ENCODE results near the gene GUCA1A.

Gene GUCA1A

GRCh38 chr6:42226161-42226611 lies 53.0 kb downstream of the GUCA1A start:
- H3K27ac ChIP-seq: peak overlapping the region; percentile 84
- no peak for DNase-seq (ENCODE audit: low read depth, low spot score)

DNA sequence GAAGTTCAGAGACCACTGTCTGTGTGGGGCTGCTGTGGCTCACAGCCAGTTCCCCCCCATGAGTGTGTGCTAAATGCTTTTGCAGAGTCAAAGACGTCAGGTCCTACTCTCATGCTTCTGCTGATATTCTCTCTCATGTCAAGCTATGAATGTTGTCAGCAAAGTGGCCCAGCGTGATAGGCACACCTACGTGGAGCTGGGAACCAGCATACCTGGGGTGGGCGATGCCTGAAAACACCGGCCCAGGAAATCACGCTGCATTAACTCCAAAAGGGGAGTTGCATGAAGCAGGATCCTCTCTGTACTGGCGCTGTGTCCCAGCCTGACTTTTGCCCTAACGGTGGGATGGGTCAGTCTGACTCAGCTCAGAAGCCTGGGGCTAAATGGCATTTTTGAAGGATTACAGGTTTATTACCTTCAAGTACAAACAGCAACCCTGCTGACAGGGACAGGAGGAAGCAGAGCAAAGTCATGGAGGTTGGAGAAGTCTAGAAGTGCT lies 53.5 kb downstream of the GUCA1A start:
- no peaks in the 10 kb centered on the region; the same call in 1 of the 2 replicates for H3K36me3 ChIP-seq (ENCODE audit: insufficient read depth, low read length)
- no peaks in the 10 kb centered on the region for H3K9me3 ChIP-seq (ENCODE audit: low read depth, low read length)
- no peak overlapping the region for H3K4me3 ChIP-seq
- no peak for DNase-seq (ENCODE audit: low read depth, low spot score)
- H3K27ac ChIP-seq: no peak overlapping the region
- TF ChIP-seq POLR2AphosphoS5 (IDR thresholded peaks at IDR 0.05; ENCODE audit: borderline replicate concordance, low read depth, low read length) (no peak), FOXP2 (optimal IDR thresholded peaks at IDR 0.05; ENCODE audit: control extremely low read depth, extremely low read length, insufficient read depth) (no peak), EZH2 (IDR thresholded peaks at IDR 0.05) (no peak)
- no peak overlapping the region for H3K9ac ChIP-seq (ENCODE audit: insufficient read length)

More at GRCh38 chr6:42226161-42226611, 53.0 kb downstream of the GUCA1A start:
- TF ChIP-seq POLR2AphosphoS5 (IDR thresholded peaks at IDR 0.05; ENCODE audit: borderline replicate concordance, low read depth, low read length) (no peak), EZH2 (IDR thresholded peaks at IDR 0.05) (no peak)
- no peaks in the 10 kb centered on the region; the same call in 1 of the 2 replicates for H3K36me3 ChIP-seq (ENCODE audit: insufficient read depth, low read length)
- no peak overlapping the region for H3K9ac ChIP-seq (ENCODE audit: insufficient read length)
- H3K9me3 ChIP-seq (ENCODE audit: low read depth, low read length): no peaks in the 10 kb centered on the region
- no peak overlapping the region for H3K4me3 ChIP-seq

DNA sequence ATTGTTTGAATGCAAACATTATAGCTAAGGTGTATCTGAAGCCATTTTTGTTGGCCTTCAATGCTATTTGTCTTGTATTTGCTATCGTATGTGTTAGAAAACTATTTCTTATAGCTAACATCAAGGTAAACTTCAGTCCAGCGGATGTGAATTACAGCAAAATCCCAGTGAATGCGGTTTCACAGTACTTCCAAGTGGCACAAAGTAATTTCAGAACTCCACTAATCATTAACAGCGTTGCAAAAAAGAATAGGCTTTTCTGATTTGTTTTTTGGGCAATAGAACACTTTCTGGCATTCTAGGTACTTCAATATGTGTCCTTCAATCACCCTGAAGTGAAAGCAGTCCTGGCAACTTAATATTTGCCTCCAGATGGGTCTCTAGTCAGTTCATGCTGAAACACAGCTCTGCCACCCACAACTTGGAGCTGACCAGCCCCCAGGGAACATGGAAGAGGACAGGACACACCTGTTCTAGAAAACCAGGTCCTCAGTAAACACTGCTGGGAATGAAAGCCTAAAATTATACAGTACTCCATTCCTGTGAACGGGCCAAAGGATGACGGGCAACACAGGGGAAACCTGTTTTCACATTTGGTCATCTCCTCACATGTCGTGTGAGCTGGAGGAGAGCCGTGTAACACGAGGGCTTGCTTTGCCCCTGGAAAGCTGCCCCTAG lies 54.1 kb downstream of the GUCA1A start:
- TF ChIP-seq POLR2AphosphoS5 (IDR thresholded peaks at IDR 0.05; ENCODE audit: borderline replicate concordance, low read depth, low read length) (no peak), EZH2 (IDR thresholded peaks at IDR 0.05) (no peak), FOXP2 (optimal IDR thresholded peaks at IDR 0.05; ENCODE audit: control extremely low read depth, extremely low read length, insufficient read depth) (no peak)
- Histone ChIP-seq H3K4me3 (no peak overlapping the region), H3K9ac (ENCODE audit: insufficient read length) (no peak overlapping the region), H3K9me3 (ENCODE audit: low read depth, low read length) (no peaks in the 10 kb centered on the region), H3K36me3 (ENCODE audit: insufficient read depth, low read length) (no peaks in the 10 kb centered on the region; the same call in 1 of the 2 replicates), H3K27ac (no peak overlapping the region)
- no peak for DNase-seq (ENCODE audit: low read depth, low spot score)

GRCh38 chr6:42228305-42228704 lies 55.1 kb downstream of the GUCA1A start:
- TF ChIP-seq EZH2 (IDR thresholded peaks at IDR 0.05) (no peak), POLR2AphosphoS5 (IDR thresholded peaks at IDR 0.05; ENCODE audit: borderline replicate concordance, low read depth, low read length) (no peak), FOXP2 (optimal IDR thresholded peaks at IDR 0.05; ENCODE audit: control extremely low read depth, extremely low read length, insufficient read depth) (no peak)
- Histone ChIP-seq H3K36me3 (ENCODE audit: insufficient read depth, low read length) (no peaks in the 10 kb centered on the region; the same call in 1 of the 2 replicates), H3K27ac (no peak overlapping the region), H3K4me3 (no peak overlapping the region), H3K9ac (ENCODE audit: insufficient read length) (no peak overlapping the region), H3K9me3 (ENCODE audit: low read depth, low read length) (no peaks in the 10 kb centered on the region)
- no peak for DNase-seq (ENCODE audit: low read depth, low spot score)

Measured in SK-N-MC (cell line).